Renal cortex interstitium (tissue), 11 donors: ENCODE measurements around the gene SSTR3. TPM values are rescaled to one million over a fixed set of nuclear protein-coding genes. Genes with fewer than 3 reads are reported as not detected.

ENCODE experiments used
- DNase-seq, 11 donors: peaks; one replicate each; pipeline ENCODE4 v3.0.0-alpha.2; 2013; ENCODE audit warnings: low read depth in 9 of 11, low spot score in 4 of 11; ENCODE audit errors: extremely low read depth in 1 of 11
- polyA plus RNA-seq, 3 donors: library from polyadenylated mRNA; unstranded; fragments of 120-200 nt; gene quantifications; one replicate each; pipeline ENCODE4 v1.2.1, GENCODE V29; 2013; ENCODE audit not compliant: insufficient read length in 3 of 3

Gene SSTR3
- polyA plus RNA-seq, 3 donors: 0.68 to 1.2 (median 0.76) TPM

DNA sequence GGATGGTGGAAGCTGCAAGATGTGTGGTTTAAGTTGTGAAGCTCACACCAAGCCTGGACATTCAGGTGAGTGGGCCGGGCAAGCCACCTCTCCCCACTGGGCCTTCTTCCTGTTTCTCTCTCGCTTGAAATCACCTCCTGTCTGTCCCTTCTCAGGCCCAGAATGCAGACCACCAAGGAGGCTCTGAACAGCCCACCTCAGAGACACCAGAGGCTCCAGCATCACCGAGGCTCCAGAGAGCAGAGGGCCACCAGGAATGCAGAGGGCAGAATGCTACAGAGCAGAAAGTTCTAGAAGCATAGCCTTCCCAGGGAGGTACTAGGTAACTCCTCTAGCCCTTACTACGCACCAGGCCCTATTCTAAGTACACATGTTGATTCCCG lies 47.8 kb downstream of the SSTR3 start:
- DNase-seq: no peak

DNA sequence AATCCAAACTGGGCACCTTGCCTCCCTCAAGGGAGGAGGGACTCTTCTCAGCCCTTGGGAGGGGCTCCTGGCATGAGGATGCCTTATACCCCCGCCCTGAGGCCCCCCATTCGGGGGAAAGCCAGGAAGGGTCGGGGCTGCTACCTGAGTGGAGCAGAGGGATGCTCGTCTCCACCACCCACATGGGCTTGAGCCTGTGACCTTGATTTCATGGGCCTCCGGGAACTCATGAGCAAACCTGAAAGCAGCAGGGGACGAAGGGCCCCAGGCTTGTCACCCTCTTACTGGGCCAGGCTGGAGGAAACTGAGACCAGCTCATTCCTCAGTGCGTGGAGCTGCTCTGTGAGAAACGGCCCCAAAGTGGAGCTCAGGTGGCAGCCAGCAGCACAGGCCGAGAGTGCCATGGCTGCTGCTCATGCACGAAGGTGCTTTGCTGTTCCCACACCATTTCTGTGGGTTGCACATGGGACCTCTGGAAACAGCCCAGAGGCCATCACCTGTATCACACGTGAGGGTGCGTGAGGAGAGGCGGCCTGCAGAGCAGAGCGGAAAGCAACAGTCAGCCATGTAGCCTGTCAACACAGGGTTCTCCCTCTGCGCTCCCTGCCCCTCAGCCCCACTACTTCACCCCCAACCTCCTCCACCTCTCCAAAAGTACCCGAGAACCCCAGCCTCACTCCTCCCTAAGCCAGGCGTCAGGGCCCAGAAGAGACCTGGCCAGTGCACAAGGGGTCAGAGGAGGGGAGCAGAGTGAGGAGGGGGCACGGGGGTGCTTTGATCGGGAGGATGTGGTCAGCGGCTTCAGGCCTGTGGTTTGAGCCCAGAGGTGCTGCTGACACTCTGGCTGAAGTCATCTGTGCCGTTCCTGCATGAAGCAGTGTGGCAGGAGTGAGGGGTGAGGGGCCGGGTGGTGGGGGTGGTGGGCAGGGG lies 48.4 kb downstream of the SSTR3 start:
- no peak for DNase-seq

DNA sequence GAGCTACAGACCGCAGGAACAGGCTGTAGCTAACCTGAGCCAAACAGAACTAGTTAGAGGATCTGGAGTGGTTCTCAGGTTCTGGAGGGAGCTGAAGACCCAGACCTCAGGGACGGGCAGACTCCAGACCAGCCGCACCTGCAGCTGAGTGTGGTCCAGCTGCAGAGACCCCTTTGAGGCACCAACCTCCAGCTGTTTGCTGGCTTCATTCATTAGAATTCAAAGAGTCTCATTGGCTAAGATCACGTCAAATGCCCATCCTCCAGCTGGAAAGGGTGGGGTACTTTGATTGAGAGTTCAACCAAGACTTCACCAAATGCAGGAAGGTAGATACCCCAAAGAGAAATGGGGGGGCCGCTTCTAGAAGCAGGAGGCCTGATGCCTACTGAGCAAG lies 49.2 kb downstream of the SSTR3 start:
- no peak for DNase-seq

DNA sequence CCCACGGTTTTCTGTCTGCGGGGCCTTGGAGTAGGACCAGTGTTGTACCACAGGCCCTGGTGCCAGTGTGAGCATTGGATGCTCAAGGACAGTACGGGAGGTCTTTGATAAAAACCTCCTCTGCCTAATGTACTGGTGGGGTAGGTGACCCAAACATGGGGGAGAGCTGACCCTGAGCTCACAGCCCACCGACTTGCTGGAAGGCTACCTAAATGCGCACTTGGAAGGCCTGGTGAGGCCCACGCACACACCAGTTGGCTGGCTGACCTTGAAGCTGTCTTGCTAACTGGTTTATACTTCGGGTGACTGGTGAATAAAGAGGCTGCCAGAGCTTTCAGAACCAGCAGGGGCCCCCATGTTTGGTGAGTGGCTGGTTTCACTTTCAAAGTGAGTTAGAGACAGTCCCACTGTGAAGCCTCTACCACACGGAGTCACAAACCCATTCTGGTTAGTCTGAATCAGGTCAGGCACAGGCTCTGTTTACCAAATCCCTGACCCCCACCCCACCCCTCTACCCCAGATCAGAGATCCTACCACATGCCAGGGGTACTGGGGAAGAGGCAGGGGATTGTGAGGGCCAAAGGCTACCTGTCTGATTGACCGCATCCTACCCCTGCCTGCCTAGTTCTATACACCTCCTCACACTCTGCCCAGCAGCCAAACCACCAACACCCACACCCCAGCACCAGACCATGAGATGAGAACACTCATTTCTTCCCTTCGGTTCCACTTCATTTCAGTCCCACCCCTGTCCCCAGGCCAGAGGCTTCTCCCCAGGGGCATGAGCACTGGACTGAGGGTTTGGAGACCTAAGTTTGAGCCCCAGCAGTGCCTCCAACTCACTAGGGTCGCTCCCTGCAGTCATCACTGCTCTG lies 49.8 kb downstream of the SSTR3 start:
- DNase-seq: no peak

DNA sequence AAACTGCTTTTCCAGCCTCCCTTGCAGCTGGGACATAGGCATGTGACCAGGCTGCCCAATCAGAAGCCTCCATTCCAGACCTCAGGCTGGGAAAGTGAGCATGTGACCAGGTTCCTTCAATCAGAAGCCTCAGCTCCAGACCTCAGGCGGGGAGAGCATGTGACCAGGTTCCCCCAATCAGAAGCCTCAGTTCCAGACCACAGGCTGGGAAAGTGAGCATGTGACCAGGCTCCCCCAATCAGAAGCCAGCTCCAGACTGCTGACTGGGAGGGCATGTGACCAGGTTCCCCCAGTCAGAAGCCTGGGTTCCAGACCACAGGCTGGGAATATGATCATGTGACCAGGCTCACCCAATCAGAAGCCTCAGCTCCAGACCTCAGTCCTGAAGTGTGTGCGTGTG lies 50.8 kb downstream of the SSTR3 start:
- no peak for DNase-seq

DNA sequence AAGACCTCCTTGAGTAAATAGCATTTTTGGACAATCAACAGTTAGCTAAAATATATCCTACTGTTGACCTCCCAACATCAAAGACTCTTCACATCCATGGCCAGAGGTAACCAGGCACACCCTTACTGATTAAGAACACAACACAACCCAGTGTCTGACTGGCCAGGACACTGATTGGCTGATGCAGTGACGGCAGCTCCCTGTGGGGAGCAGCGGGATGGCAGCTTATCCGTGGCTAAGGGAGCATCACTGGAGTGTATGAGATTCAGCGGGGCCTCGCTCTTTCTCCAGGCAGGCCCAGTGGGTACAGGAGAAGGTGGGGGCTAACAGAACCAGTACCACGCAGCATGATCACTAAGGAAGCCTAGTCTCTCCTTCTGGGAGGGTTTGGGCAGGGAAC lies 52.2 kb downstream of the SSTR3 start:
- no peak for DNase-seq

DNA sequence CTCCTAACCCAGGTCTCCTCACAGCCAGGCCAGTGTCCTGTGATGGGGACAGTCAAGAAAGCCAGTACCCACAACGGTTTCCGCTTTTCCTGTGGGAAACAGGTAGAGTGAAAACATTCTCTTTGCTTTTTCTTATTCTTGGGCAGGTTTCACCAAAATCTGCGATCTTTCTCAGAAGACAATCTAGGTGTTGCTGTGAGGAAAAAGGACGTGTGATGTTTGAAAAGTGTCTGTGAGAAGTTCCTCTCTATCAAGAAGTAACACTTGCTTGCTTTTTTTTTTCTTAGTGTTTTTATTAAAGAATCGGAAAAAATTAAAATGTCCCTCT lies 53.4 kb downstream of the SSTR3 start:
- no peak for DNase-seq

DNA sequence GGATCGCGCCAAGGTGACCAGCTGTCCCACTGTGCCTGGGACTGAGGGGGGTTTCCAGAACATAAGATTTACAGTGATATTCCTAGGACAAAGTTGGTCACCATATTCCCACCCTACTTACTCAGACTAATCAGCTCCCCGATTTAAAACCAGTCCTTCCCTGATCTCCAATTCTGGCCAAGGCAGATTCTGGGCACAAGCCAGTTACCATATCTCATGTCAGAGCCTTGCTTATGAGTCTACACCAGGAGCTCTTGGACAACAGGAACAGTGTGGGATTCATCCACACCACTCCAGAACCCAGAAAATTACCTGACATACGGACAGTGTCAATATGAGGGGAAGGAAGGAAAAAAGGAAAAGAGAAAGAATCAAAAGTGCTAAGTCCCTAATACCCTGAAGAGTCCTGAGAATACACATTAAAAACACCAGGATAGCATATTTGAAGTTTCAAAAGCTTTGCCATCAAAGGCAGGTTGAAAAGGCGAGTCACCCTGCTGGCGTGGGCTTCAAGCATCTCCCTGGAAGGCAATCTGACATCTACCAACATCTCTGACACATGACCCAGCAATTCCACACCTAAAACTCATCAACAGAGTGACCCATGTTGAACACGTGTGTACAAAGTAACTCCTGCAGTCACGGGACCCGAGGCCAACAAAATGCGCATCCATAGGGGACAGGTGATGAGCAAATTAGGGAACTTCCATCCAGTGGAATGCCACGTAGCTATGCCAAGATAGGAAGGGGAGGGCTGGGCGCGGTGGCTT lies 54.6 kb downstream of the SSTR3 start:
- DNase-seq: no peak

DNA sequence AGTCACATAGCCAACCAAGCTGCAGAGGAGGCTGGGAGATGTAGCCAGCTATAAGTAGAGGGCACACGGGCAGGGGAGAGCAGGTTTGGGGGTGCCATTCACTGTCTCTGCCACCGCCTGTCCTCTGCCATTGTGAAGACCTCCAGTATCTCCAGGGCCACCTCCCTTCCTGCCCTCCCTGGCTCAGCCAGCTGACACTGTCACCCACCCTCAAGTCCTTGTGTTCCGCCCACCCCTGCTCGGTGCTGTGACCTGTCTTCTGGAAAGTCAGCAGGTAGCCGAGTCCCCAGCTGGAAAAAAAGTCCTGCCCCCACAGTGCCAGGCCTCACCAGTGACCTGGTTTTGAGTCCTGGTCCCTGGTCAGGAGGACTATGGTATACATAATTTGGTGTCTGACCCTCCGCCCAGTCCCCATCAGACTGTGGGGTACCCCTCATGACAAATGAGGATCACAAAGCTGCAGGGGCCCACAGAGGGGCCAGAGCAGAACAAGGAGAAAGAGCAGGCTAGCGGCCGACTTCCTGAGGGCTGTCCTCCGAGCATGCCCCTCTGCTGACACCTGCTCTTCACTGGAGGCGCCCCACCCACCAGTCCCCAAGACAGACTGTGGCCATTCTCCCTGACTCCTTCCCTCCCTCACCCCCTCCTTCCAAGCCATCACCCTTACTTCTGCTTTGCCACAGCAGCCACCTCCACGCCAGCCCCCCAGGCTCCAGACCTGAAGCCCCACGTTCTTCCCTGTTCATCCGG lies 55.4 kb downstream of the SSTR3 start:
- no peak for DNase-seq

DNA sequence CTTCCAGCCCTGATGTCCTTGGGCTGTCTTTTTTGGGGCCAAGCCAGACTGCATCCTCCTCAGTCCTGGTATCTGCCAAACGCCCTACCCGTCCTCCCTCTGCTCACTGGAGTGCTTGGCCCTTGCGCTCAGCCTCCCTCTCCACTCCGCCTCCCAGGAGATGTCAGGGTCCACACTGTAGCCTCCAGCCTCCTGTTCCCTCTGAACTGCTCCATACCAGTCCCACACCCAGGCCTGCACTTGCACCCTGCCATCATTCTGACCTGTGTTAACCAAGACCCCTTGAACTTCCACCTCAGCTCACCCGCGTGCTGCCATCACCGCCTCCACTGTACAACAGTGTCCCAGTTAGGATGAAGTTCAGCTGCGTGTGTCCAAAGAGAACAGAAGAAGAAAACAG lies 56.3 kb downstream of the SSTR3 start:
- DNase-seq: no peak

DNA sequence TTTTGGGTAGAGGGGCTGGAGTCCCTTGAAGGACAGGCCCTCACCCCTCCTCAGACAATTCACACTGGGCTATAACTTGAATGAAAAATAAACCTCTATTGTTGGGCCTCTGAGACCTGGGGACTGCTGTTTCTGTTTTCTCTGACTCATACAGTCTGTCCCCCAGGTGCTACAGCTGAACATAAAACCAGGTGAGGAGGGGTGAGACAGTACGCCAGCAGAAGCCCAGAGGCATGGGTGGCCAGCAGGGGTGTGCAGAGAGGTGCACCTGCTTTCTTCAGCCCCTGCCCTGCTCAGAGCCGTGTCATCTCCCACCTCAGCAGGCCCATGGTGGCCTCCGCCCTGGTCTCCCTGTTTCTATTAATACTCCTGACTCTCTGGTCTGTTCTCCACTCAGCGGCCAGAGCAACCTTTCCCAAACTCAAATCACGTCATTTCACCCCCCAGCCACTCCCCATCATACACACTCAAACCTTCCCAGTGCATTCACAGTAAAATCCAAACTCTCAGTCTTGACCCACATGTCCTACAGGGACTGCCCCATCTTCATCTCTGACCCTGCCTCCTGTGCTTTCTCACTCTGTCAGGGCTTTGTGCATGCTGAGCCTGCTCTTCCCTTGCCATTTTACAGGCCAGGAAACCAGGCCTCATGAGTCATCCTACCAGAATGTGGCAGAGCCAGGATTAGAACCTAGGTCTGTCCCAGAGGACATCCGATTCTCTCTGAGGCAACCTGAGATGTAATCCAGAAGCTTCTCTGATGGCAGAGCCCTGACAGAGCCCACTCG lies 57.2 kb downstream of the SSTR3 start:
- no peak for DNase-seq

Other genes with a start within 250 kb of the SSTR3 start
- 10 to 100 TPM; 40.9 to 55.9 (median 52.3) TPM for gene TST, start 193.0 kb downstream of the SSTR3 start, polyA plus RNA-seq
- 10 to 100 TPM; 42.0 to 71.3 (median 66.7) TPM for gene MPST, start 192.7 kb downstream of the SSTR3 start, polyA plus RNA-seq
- 10 to 100 TPM; 20.4 to 34.3 (median 30.7) TPM for gene KCTD17, start 160.7 kb downstream of the SSTR3 start, polyA plus RNA-seq
- gene TMPRSS6, start 102.8 kb downstream of the SSTR3 start, polyA plus RNA-seq: under 1 TPM; 0.19 to 0.42 (median 0.22) TPM
- gene IL2RB, start 62.6 kb downstream of the SSTR3 start, polyA plus RNA-seq: 1 to 10 TPM in 1 of 3 donors, under 1 TPM in 2; 0.75 to 1.2 (median 0.92) TPM
- gene C1QTNF6, start 24.2 kb downstream of the SSTR3 start, polyA plus RNA-seq: 10 to 100 TPM; 26.1 to 37.9 (median 34.8) TPM
- gene RAC2, start 31.8 kb upstream of the SSTR3 start, polyA plus RNA-seq: 1 to 10 TPM; 5.2 to 6.7 (median 6.3) TPM
- gene CYTH4, start 70.0 kb upstream of the SSTR3 start, polyA plus RNA-seq: 1 to 10 TPM; 3.0 to 4.9 (median 3.6) TPM
- 1 to 10 TPM; 1.2 to 2.2 (median 2.0) TPM for gene ELFN2, start 215.0 kb upstream of the SSTR3 start, polyA plus RNA-seq